Measurements from ENCODE around the gene ASB6. TPM values are rescaled to one million over a fixed set of nuclear protein-coding genes. Genes with fewer than 3 reads are reported as not detected.
"Not testable (repeated sequence)": the region's sequence is repeated elsewhere in the genome, so short reads cannot be mapped to it uniquely, and the experiment has no call there.

ASB6 gene
- total and polyA plus RNA-seq, 4 donors, result 6.0 to 20.8 (median 18.1) TPM

GRCh38 chr9:129596541-129597331 lies 45.2 kb downstream of the ASB6 start:
- H3K4me3 ChIP-seq (ENCODE audit: low read length in 2 of 2), result no peak overlapping the region
- H3K36me3 ChIP-seq (ENCODE audit: control insufficient read depth in 1 of 2, insufficient read depth in 2 of 2, low read length in 1 of 2), result no peaks in the 10 kb centered on the region
- no peaks in the 10 kb centered on the region for H3K9me3 ChIP-seq (ENCODE audit: control insufficient read depth, low read length)
- intact Hi-C loops (cut with DNase I), result no loop called here
- ATAC-seq (ENCODE audit: low FRiP score) (peak; percentile 85), DNase-seq (peak; percentile 79 to 84)
- no peaks in the 10 kb centered on the region for H3K4me1 ChIP-seq (ENCODE audit: control insufficient read depth in 1 of 2, insufficient read depth in 2 of 2, low read length in 2 of 2)
- WGBS, 2 donors, result 30 to 42% methylated on average over 24 to 33 of the region's 33 CpGs
- peak overlapping the region in 1 of 2 donors; percentile 66 for H3K27ac ChIP-seq (ENCODE audit: low read depth in 1 of 2, low read length in 2 of 2)
- H3K27me3 ChIP-seq (ENCODE audit: control insufficient read depth in 1 of 2, insufficient read depth in 2 of 2, low read length in 1 of 2), result no peaks in the 10 kb centered on the region

- no peak overlapping the region for H3K4me3 ChIP-seq (ENCODE audit: low read length in 2 of 2)
- H3K36me3 ChIP-seq (ENCODE audit: control insufficient read depth in 1 of 2, insufficient read depth in 2 of 2, low read length in 1 of 2), result no peaks in the 10 kb centered on the region
- H3K27me3 ChIP-seq (ENCODE audit: control insufficient read depth in 1 of 2, insufficient read depth in 2 of 2, low read length in 1 of 2), result no peaks in the 10 kb centered on the region
- H3K4me1 ChIP-seq (ENCODE audit: control insufficient read depth in 1 of 2, insufficient read depth in 2 of 2, low read length in 2 of 2), result no peaks in the 10 kb centered on the region
- no peak for DNase-seq
- H3K27ac ChIP-seq (ENCODE audit: low read depth in 1 of 2, low read length in 2 of 2), result peak overlapping the region in 1 of 2 donors; percentile 66
- 90 to 96% methylated on average over 6 of the region's 6 CpGs for WGBS, 2 donors
- ATAC-seq (ENCODE audit: low FRiP score), result no peak
- intact Hi-C loops (cut with DNase I), result no loop called here
- no peaks in the 10 kb centered on the region for H3K9me3 ChIP-seq (ENCODE audit: control insufficient read depth, low read length)
Observed at GRCh38 chr9:129595903-129596540, 45.9 kb downstream of the ASB6 start.

- DNase-seq, result no peak
- Histone ChIP-seq H3K4me3 (ENCODE audit: low read length in 2 of 2) (no peak overlapping the region), H3K4me1 (ENCODE audit: control insufficient read depth in 1 of 2, insufficient read depth in 2 of 2, low read length in 2 of 2) (no peaks in the 10 kb centered on the region), H3K36me3 (ENCODE audit: control insufficient read depth in 1 of 2, insufficient read depth in 2 of 2, low read length in 1 of 2) (no peaks in the 10 kb centered on the region), H3K9me3 (ENCODE audit: control insufficient read depth, low read length) (no peaks in the 10 kb centered on the region), H3K27me3 (ENCODE audit: control insufficient read depth in 1 of 2, insufficient read depth in 2 of 2, low read length in 1 of 2) (no peaks in the 10 kb centered on the region), H3K27ac (ENCODE audit: low read depth in 1 of 2, low read length in 2 of 2) (no peak overlapping the region)
- ATAC-seq (ENCODE audit: low FRiP score), result no peak
- intact Hi-C loops (cut with DNase I), result no loop called here
- WGBS, 2 donors, result 80 to 81% methylated on average over 5 of the region's 5 CpGs
Observed at GRCh38 chr9:129595311-129595741, 46.6 kb downstream of the ASB6 start.

- Histone ChIP-seq H3K4me3 (ENCODE audit: low read length in 2 of 2) (no peak overlapping the region), H3K27me3 (ENCODE audit: control insufficient read depth in 1 of 2, insufficient read depth in 2 of 2, low read length in 1 of 2) (no peaks in the 10 kb centered on the region), H3K27ac (ENCODE audit: low read depth in 1 of 2, low read length in 2 of 2) (no peak overlapping the region), H3K9me3 (ENCODE audit: control insufficient read depth, low read length) (no peaks in the 10 kb centered on the region), H3K4me1 (ENCODE audit: control insufficient read depth in 1 of 2, insufficient read depth in 2 of 2, low read length in 2 of 2) (no peaks in the 10 kb centered on the region), H3K36me3 (ENCODE audit: control insufficient read depth in 1 of 2, insufficient read depth in 2 of 2, low read length in 1 of 2) (no peaks in the 10 kb centered on the region)
- no peak for DNase-seq
- WGBS, 2 donors, result 71 to 74% methylated on average over 7 of the region's 7 CpGs
- intact Hi-C loops (cut with DNase I), result no loop called here
- ATAC-seq (ENCODE audit: low FRiP score), result no peak
Observed at GRCh38 chr9:129594632-129595031, 47.3 kb downstream of the ASB6 start.

GRCh38 chr9:129592790-129593189 lies 49.2 kb downstream of the ASB6 start:
- ATAC-seq (ENCODE audit: low FRiP score); intact Hi-C loops (cut with DNase I); H3K36me3 ChIP-seq (ENCODE audit: control insufficient read depth in 1 of 2, insufficient read depth in 2 of 2, low read length in 1 of 2); H3K4me3 ChIP-seq (ENCODE audit: low read length in 2 of 2); H3K9me3 ChIP-seq (ENCODE audit: control insufficient read depth, low read length); H3K27ac ChIP-seq (ENCODE audit: low read depth in 1 of 2, low read length in 2 of 2); H3K27me3 ChIP-seq (ENCODE audit: control insufficient read depth in 1 of 2, insufficient read depth in 2 of 2, low read length in 1 of 2); H3K4me1 ChIP-seq (ENCODE audit: control insufficient read depth in 1 of 2, insufficient read depth in 2 of 2, low read length in 2 of 2); DNase-seq: not testable (repeated sequence)
- 88 to 90% methylated on average over 10 of the region's 10 CpGs for WGBS, 2 donors

- WGBS, 2 donors, result 89 to 93% methylated on average over 5 of the region's 5 CpGs
- no peak for DNase-seq
- H3K4me3 ChIP-seq (ENCODE audit: low read length in 2 of 2), result no peak overlapping the region
- ATAC-seq (ENCODE audit: low FRiP score), result no peak
- H3K4me1 ChIP-seq (ENCODE audit: control insufficient read depth in 1 of 2, insufficient read depth in 2 of 2, low read length in 2 of 2), result no peaks in the 10 kb centered on the region
- intact Hi-C loops (cut with DNase I), result no loop called here
- no peaks in the 10 kb centered on the region for H3K36me3 ChIP-seq (ENCODE audit: control insufficient read depth in 1 of 2, insufficient read depth in 2 of 2, low read length in 1 of 2)
- no peak overlapping the region for H3K27ac ChIP-seq (ENCODE audit: low read depth in 1 of 2, low read length in 2 of 2)
- no peaks in the 10 kb centered on the region for H3K27me3 ChIP-seq (ENCODE audit: control insufficient read depth in 1 of 2, insufficient read depth in 2 of 2, low read length in 1 of 2)
- no peaks in the 10 kb centered on the region for H3K9me3 ChIP-seq (ENCODE audit: control insufficient read depth, low read length)
Observed at GRCh38 chr9:129591916-129592315, 50.0 kb downstream of the ASB6 start.

GRCh38 chr9:129590466-129590865 lies 51.5 kb downstream of the ASB6 start:
- DNase-seq (no peak), ATAC-seq (ENCODE audit: low FRiP score) (no peak)
- H3K27me3 ChIP-seq (ENCODE audit: control insufficient read depth in 1 of 2, insufficient read depth in 2 of 2, low read length in 1 of 2), result no peaks in the 10 kb centered on the region
- intact Hi-C loops (cut with DNase I), result no loop called here
- WGBS, 2 donors, result 91 to 93% methylated on average over 6 of the region's 6 CpGs
- no peaks in the 10 kb centered on the region for H3K4me1 ChIP-seq (ENCODE audit: control insufficient read depth in 1 of 2, insufficient read depth in 2 of 2, low read length in 2 of 2)
- H3K9me3 ChIP-seq (ENCODE audit: control insufficient read depth, low read length), result no peaks in the 10 kb centered on the region
- no peak overlapping the region for H3K4me3 ChIP-seq (ENCODE audit: low read length in 2 of 2)
- H3K27ac ChIP-seq (ENCODE audit: low read depth in 1 of 2, low read length in 2 of 2), result no peak overlapping the region
- H3K36me3 ChIP-seq (ENCODE audit: control insufficient read depth in 1 of 2, insufficient read depth in 2 of 2, low read length in 1 of 2), result no peaks in the 10 kb centered on the region

- H3K27ac ChIP-seq (ENCODE audit: low read depth in 1 of 2, low read length in 2 of 2), result no peak overlapping the region
- H3K27me3 ChIP-seq (ENCODE audit: control insufficient read depth in 1 of 2, insufficient read depth in 2 of 2, low read length in 1 of 2), result no peaks in the 10 kb centered on the region
- no peak overlapping the region for H3K4me3 ChIP-seq (ENCODE audit: low read length in 2 of 2)
- intact Hi-C loops (cut with DNase I), result no loop called here
- DNase-seq, result no peak
- H3K4me1 ChIP-seq (ENCODE audit: control insufficient read depth in 1 of 2, insufficient read depth in 2 of 2, low read length in 2 of 2), result no peaks in the 10 kb centered on the region
- no peak for ATAC-seq (ENCODE audit: low FRiP score)
- 93% methylated on average over 23 of the region's 23 CpGs for WGBS, 2 donors
- no peaks in the 10 kb centered on the region for H3K36me3 ChIP-seq (ENCODE audit: control insufficient read depth in 1 of 2, insufficient read depth in 2 of 2, low read length in 1 of 2)
- H3K9me3 ChIP-seq (ENCODE audit: control insufficient read depth, low read length), result no peaks in the 10 kb centered on the region
Observed at GRCh38 chr9:129587487-129588262, 54.3 kb downstream of the ASB6 start.
